Type B pancreatic cell (in vitro differentiated cells): ENCODE results near the gene PTPRH. TPM values are rescaled to one million over a fixed set of nuclear protein-coding genes. Genes with fewer than 3 reads are reported as not detected.

Source experiments
- DNase-seq: peaks from one replicate; pipeline ENCODE4 v3.0.0; 2021; ENCODE audit warnings: mixed read lengths; ENCODE audit not compliant: unreplicated experiment; ENCODE audit errors: extremely low spot score
- H3K27ac Mint-ChIP-seq: 2 replicates; pipeline ENCODE4 v1.8.0; 2021; ENCODE audit warnings: mild to moderate bottlenecking, mixed read lengths
- H3K27me3 Mint-ChIP-seq: 2 replicates; pipeline ENCODE4 v1.8.0; 2021; ENCODE audit warnings: mixed read lengths
- H3K36me3 Mint-ChIP-seq: 2 replicates; pipeline ENCODE4 v1.8.0; 2021; ENCODE audit warnings: mixed read lengths
- H3K4me1 Mint-ChIP-seq: one replicate; pipeline ENCODE4 v1.8.0; 2021; ENCODE audit warnings: mixed read lengths; ENCODE audit not compliant: unreplicated experiment
- H3K4me3 Mint-ChIP-seq: 2 replicates; pipeline ENCODE4 v1.8.0; 2021; ENCODE audit warnings: mild to moderate bottlenecking, mixed read lengths
- H3K9me3 Mint-ChIP-seq: 2 replicates; pipeline ENCODE4 v1.8.0; 2021; ENCODE audit warnings: mixed read lengths
- CTCF ChIP-seq: fragments of 200-600 bp; sonication (generic); conservative IDR thresholded peaks from 2 replicates; pipeline ENCODE4 v1.5.0; 2021; ENCODE audit warnings: antibody characterized with exemption, mild to moderate bottlenecking
- total RNA-seq: library from RNA; stranded (reverse); gene quantifications from 2 replicates; pipeline ENCODE4 v1.2.1, GENCODE V29; 2021; ENCODE audit warnings: low replicate concordance

Gene PTPRH
- total RNA-seq, 1 donor from 2014 or later, result 4.3 TPM

GRCh38 chr19:55251341-55252081 lies 42.2 kb upstream of the PTPRH start:
- TF ChIP-seq CTCF, result no peak
- Mint-ChIP-seq H3K27me3 (no peaks in the 10 kb centered on the region), H3K27ac (peak overlapping the region; percentile 92), H3K36me3 (no peaks in the 10 kb centered on the region), H3K4me1 (peaks cover 46% of the 10 kb centered on the region), H3K9me3 (no peaks in the 10 kb centered on the region), H3K4me3 (peak overlapping the region; percentile 67)
- DNase-seq, result no peak

- peaks cover 36% of the 10 kb centered on the region for H3K4me1 Mint-ChIP-seq
- no peaks in the 10 kb centered on the region for H3K27me3 Mint-ChIP-seq
- H3K9me3 Mint-ChIP-seq, result no peaks in the 10 kb centered on the region
- no peak for TF ChIP-seq CTCF
- peak overlapping the region; percentile 67 for H3K4me3 Mint-ChIP-seq
- no peak for DNase-seq
- H3K27ac Mint-ChIP-seq, result peak overlapping the region; percentile 92
- no peaks in the 10 kb centered on the region for H3K36me3 Mint-ChIP-seq
These were observed 41.1 kb upstream of the PTPRH start for GRCh38 chr19:55250262-55251036.

GRCh38 chr19:55249841-55250240 lies 40.5 kb upstream of the PTPRH start:
- no peak overlapping the region for H3K4me3 Mint-ChIP-seq

GRCh38 chr19:55248704-55249103 lies 39.4 kb upstream of the PTPRH start:
- Mint-ChIP-seq H3K4me1 (peaks cover 28% of the 10 kb centered on the region), H3K27ac (peak overlapping the region; percentile 75), H3K36me3 (no peaks in the 10 kb centered on the region), H3K27me3 (no peaks in the 10 kb centered on the region), H3K9me3 (no peaks in the 10 kb centered on the region), H3K4me3 (no peak overlapping the region)
- DNase-seq, result peak; percentile 64
- no peak for TF ChIP-seq CTCF

More at GRCh38 chr19:55249841-55250240, 40.5 kb upstream of the PTPRH start:
- Mint-ChIP-seq H3K36me3 (no peaks in the 10 kb centered on the region), H3K27ac (no peak overlapping the region), H3K4me1 (peaks cover 36% of the 10 kb centered on the region), H3K9me3 (no peaks in the 10 kb centered on the region), H3K27me3 (no peaks in the 10 kb centered on the region)
- no peak for TF ChIP-seq CTCF
- DNase-seq, result no peak

- Mint-ChIP-seq H3K27me3 (no peaks in the 10 kb centered on the region), H3K36me3 (no peaks in the 10 kb centered on the region), H3K4me1 (peaks cover 23% of the 10 kb centered on the region), H3K4me3 (no peak overlapping the region), H3K27ac (peak overlapping the region; percentile 75), H3K9me3 (no peaks in the 10 kb centered on the region)
- TF ChIP-seq CTCF, result no peak
- DNase-seq, result no peak
These were observed 38.9 kb upstream of the PTPRH start for GRCh38 chr19:55248166-55248675.
